Mucosa of rectum (tissue), 2 donors: Measurements from ENCODE around the gene CAMTA1.

Experiments
- H3K27ac ChIP-seq, 2 donors: one replicate each; pipeline ENCODE4 v1.7.0; 2013; ENCODE audit warnings: inconsistent platforms in 2 of 2, low read depth in 2 of 2, low read length in 2 of 2
- H3K27me3 ChIP-seq, 2 donors: one replicate each; pipeline ENCODE4 v1.7.0; 2013; ENCODE audit warnings: low read length in 2 of 2; ENCODE audit not compliant: control insufficient read depth in 2 of 2, insufficient read depth in 2 of 2
- H3K36me3 ChIP-seq, 2 donors: one replicate each; pipeline ENCODE4 v1.7.0; 2013; ENCODE audit warnings: low read length in 2 of 2; ENCODE audit not compliant: control insufficient read depth in 2 of 2, insufficient read depth in 2 of 2
- H3K4me1 ChIP-seq, 2 donors: one replicate each; pipeline ENCODE4 v1.7.0; 2013; ENCODE audit warnings: low read length in 2 of 2, mild to moderate bottlenecking in 1 of 2; ENCODE audit not compliant: control insufficient read depth in 2 of 2, insufficient read depth in 2 of 2
- H3K4me3 ChIP-seq, 2 donors: one replicate each; pipeline ENCODE4 v1.7.0; 2013; ENCODE audit warnings: low read length in 2 of 2
- H3K9ac ChIP-seq, 2 donors: one replicate each; pipeline ENCODE4 v1.7.0; 2013; ENCODE audit warnings: low read length in 2 of 2, low read depth in 1 of 2, mild to moderate bottlenecking in 1 of 2
- H3K9me3 ChIP-seq, 2 donors: one replicate each; pipeline ENCODE4 v1.7.0; 2013; ENCODE audit warnings: low read length in 2 of 2; ENCODE audit not compliant: control insufficient read depth in 2 of 2
- donor health status: healthy.
- donor health status: Normal muscosa, but diverticular disease.

Gene CAMTA1

GRCh38 chr1:7233237-7233540 lies 447.9 kb downstream of the CAMTA1 start:
- Histone ChIP-seq H3K9me3 (no peaks in the 10 kb centered on the region), H3K27ac (no peak overlapping the region), H3K4me3 (no peak overlapping the region), H3K36me3 (no peaks in the 10 kb centered on the region), H3K9ac (no peak overlapping the region), H3K4me1 (no peaks in the 10 kb centered on the region), H3K27me3 (no peaks in the 10 kb centered on the region)

GRCh38 chr1:7233646-7234470 lies 448.6 kb downstream of the CAMTA1 start:
- H3K4me3 ChIP-seq: no peak overlapping the region
- H3K9ac ChIP-seq: no peak overlapping the region
- H3K27ac ChIP-seq: no peak overlapping the region
- H3K9me3 ChIP-seq: no peaks in the 10 kb centered on the region
- H3K27me3 ChIP-seq: no peaks in the 10 kb centered on the region
- no peaks in the 10 kb centered on the region for H3K36me3 ChIP-seq
- H3K4me1 ChIP-seq: no peaks in the 10 kb centered on the region

DNA sequence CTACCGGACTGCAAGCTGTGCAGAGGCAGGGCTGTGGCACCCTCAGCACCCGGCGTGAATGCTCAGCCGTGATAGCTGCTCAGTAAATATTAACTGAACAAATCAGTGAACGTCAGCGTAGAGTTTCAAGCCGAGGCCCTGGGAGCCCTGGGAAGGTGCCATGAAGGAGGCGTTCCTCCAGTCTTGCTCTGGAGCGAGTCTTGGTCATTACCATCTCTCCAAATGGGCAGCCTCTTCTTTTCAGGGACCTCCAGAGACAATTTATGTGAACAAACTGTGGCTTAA lies 449.2 kb downstream of the CAMTA1 start:
- H3K27ac ChIP-seq: no peak overlapping the region
- H3K4me1 ChIP-seq: no peaks in the 10 kb centered on the region
- H3K9ac ChIP-seq: no peak overlapping the region
- H3K36me3 ChIP-seq: no peaks in the 10 kb centered on the region
- H3K4me3 ChIP-seq: no peak overlapping the region
- no peaks in the 10 kb centered on the region for H3K9me3 ChIP-seq
- H3K27me3 ChIP-seq: no peaks in the 10 kb centered on the region

- no peaks in the 10 kb centered on the region for H3K9me3 ChIP-seq
- H3K9ac ChIP-seq: no peak overlapping the region
- no peaks in the 10 kb centered on the region for H3K4me1 ChIP-seq
- no peaks in the 10 kb centered on the region for H3K36me3 ChIP-seq
- H3K27ac ChIP-seq: no peak overlapping the region
- H3K27me3 ChIP-seq: no peaks in the 10 kb centered on the region
- no peak overlapping the region for H3K4me3 ChIP-seq
Observed at GRCh38 chr1:7235871-7236517, 450.7 kb downstream of the CAMTA1 start.

DNA sequence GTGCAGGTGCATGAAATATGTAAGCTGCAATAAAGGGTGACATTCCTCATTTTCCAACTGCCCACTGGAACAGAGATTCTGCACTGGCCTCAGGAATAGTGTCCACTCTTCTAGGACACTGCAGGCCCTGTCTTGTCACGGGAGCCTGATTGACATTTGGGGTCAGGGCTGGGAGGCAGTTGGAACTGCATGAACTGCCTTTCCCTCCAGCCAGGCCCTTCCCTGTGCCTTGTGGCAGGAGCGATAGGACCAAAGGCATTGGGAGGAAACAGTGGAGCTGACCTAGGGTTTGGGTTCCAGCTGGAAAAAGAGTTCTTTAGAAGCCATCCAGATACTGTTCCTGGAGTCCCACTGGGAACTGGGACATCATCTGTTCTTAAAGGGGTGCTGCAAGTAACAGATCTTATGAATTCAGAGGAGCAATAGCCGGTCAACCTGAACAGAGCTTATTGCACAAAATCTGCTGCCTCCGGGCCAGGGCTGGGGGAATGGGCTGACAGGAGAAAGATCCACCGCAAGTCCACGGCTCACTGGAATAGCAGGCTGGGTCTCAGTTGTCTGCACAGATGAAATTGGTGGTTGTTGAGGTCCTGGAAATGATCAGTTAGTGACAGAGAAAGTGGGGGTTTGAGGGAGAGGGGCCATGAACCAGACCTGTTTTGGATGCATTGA lies 451.7 kb downstream of the CAMTA1 start:
- no peaks in the 10 kb centered on the region for H3K9me3 ChIP-seq
- no peak overlapping the region for H3K4me3 ChIP-seq
- no peaks in the 10 kb centered on the region for H3K27me3 ChIP-seq
- H3K36me3 ChIP-seq: no peaks in the 10 kb centered on the region
- no peak overlapping the region for H3K9ac ChIP-seq
- no peak overlapping the region for H3K27ac ChIP-seq
- H3K4me1 ChIP-seq: no peaks in the 10 kb centered on the region

DNA sequence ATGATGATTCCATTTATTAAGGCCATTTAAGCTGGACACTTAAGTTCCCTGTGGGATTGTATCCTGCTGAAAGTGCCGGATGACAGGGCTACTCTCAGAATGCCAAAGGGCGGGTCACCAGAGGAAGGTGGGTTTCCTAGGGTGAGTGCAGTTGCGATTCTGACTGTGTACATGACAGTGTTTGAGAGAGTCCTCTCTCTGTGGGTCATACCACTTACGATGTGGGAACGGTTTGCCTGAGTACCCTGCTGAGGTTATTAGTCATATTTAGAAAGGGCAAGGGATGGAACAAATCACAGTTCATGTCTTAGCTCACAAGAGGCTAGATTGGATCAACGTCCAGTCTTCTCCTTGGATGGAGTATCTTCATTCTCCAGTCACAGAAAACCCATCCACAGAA lies 461.9 kb downstream of the CAMTA1 start:
- Histone ChIP-seq H3K4me1 (no peaks in the 10 kb centered on the region), H3K36me3 (no peaks in the 10 kb centered on the region), H3K4me3 (no peak overlapping the region), H3K9ac (no peak overlapping the region), H3K27me3 (no peaks in the 10 kb centered on the region), H3K9me3 (no peaks in the 10 kb centered on the region), H3K27ac (no peak overlapping the region)

DNA sequence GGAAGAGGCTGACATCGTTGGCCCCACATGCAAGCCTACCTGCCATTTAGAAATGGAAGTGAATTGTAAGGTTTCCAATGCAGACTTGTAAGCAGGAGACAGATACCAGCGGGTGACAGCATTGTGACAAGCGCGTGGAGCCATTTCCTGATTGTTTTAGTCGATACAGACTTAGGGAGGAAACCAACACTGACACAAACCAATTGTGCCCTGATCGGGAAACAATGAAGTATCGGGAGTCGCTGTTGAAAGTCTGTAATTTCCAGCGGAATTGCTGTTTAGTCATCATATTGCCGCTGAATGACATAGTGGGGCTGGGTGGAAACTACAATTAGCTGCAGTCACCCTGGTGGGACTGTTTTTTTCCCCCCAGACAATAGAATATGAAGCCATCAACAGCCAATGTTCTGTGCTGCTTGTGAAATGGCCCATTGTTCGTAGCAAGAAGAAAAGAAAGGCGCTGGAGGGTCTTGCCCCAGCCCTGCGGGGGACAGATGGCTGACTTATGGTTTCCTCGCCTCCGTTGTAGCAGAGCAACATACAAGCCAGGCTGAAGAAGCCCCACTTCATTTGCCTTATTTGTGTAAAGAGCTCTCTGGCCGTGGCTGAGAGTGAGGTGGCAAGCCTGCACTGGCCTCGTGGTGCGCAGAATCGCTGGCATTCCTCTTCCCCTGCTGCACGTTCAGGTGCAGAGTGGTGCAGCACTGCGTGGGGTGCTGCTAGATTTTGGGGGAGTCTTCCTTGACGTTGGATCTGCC lies 462.7 kb downstream of the CAMTA1 start:
- no peak overlapping the region for H3K4me3 ChIP-seq
- H3K27me3 ChIP-seq: no peaks in the 10 kb centered on the region
- no peak overlapping the region for H3K9ac ChIP-seq
- H3K9me3 ChIP-seq: no peaks in the 10 kb centered on the region
- H3K4me1 ChIP-seq: no peaks in the 10 kb centered on the region
- H3K36me3 ChIP-seq: no peaks in the 10 kb centered on the region
- no peak overlapping the region for H3K27ac ChIP-seq

DNA sequence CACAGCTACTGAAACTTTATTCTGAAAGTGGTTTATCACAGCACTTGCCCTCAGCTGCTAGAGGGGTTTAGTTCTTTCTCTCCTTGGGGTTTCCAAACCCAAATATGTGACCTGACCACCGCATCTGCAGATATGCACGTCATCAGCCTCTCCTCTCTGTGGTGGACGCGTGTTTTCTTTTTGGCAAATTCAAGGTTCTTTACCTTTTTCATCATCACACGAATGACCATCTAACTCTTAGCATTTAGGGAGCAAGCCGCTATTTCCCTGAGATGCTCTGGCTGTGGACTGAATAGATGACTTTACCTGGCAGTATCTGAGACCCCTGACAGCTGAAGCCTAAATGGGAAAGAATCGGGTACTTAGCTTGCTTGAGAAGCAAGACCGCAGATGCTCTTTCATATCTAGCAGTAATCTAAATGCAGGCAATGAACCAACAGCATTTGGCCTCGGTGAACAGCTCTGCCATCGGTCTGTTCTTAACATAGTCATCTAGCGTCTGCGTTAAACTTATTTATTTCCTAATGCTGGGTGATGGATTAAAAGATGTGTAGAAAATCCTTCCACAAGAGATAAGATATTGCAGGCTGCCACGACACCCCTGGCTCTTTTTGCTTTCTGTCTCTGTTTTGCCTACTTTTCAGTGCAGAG lies 463.4 kb downstream of the CAMTA1 start:
- Histone ChIP-seq H3K4me3 (no peak overlapping the region), H3K4me1 (no peaks in the 10 kb centered on the region), H3K27ac (no peak overlapping the region), H3K27me3 (no peaks in the 10 kb centered on the region), H3K9ac (no peak overlapping the region), H3K9me3 (no peaks in the 10 kb centered on the region), H3K36me3 (no peaks in the 10 kb centered on the region)

- H3K4me3 ChIP-seq: no peak overlapping the region
- H3K9me3 ChIP-seq: no peaks in the 10 kb centered on the region
- no peaks in the 10 kb centered on the region for H3K27me3 ChIP-seq
- H3K27ac ChIP-seq: no peak overlapping the region
- H3K9ac ChIP-seq: no peak overlapping the region
- no peaks in the 10 kb centered on the region for H3K4me1 ChIP-seq
- H3K36me3 ChIP-seq: no peaks in the 10 kb centered on the region
Observed at GRCh38 chr1:7249516-7249915, 464.3 kb downstream of the CAMTA1 start.

DNA sequence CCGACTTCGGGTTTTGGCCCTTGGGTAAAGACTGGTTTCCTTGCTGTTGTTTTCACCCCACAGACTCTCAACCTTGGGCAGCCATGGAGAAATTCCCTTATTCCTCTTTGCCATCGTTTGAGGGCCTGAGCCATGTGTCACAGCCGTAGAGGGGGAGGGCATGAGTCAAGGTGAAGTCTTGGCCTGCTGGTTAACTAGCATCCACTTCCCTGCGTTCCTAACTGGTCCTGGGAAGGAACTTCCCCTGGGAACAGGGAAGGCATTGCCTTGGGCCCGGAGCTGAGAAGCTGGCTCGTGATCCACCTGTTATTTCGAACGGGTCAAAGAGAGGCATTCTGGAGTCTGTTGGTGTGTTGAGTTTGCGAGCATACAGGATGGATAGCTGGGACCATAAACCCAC lies 464.9 kb downstream of the CAMTA1 start:
- H3K36me3 ChIP-seq: no peaks in the 10 kb centered on the region
- H3K4me1 ChIP-seq: no peaks in the 10 kb centered on the region
- no peak overlapping the region for H3K4me3 ChIP-seq
- H3K9ac ChIP-seq: no peak overlapping the region
- H3K9me3 ChIP-seq: no peaks in the 10 kb centered on the region
- no peaks in the 10 kb centered on the region for H3K27me3 ChIP-seq
- H3K27ac ChIP-seq: no peak overlapping the region
